SK-N-DZ (cell line): ENCODE measurements around the gene MOV10L1.
"Not testable (repeated sequence)": the region's sequence is repeated elsewhere in the genome, so short reads cannot be mapped to it uniquely, and the experiment has no call there.

Experiments
- DNase-seq: peaks from one replicate; pipeline ENCODE4 v3.0.0-alpha.2; 2015; ENCODE audit warnings: low spot score

The MOV10L1 gene

GRCh38 chr22:50137277-50137676 lies 47.5 kb downstream of the MOV10L1 start:
- not testable (repeated sequence) for DNase-seq

DNA sequence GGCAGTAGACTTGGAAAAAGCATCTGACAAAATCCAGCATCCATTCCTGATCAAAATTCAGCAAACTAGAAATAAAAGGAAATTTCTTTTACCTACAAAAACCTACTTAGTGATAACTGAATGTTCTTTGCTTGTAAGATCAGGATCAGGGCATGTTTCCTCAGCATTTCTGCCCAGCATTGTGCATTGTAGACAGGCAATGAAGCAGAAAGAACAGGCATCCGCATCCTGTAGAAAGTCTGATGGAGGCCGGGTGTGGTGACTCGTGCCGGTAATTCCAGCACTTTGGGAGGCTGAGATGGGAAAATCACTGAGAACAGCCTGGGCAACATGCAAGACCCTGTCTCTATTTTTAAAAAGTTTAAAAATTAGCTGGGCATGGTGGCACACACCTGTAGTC lies 48.2 kb downstream of the MOV10L1 start:
- DNase-seq = no peak

DNA sequence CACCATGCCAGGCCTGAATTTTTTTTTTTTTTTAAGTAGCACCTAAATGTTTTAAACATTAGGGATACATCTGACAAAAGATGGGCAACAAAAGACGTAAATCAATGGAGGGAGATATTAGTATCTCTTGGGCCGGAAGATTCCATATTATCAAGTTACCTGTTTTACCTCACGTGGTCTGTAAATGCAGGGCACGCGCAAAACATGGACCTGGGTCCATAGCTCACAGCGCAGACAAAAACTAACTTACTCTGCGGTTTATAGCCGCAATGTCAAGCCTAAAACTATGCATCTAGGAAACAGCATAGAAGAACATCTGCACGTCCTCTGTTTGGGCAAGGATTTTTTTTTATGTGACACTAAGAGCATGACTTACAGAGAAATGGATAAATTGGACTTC lies 49.2 kb downstream of the MOV10L1 start:
- DNase-seq = no peak

- DNase-seq = no peak
Observed at GRCh38 chr22:50139843-50140415, 50.1 kb downstream of the MOV10L1 start.

GRCh38 chr22:50140615-50141014 lies 50.8 kb downstream of the MOV10L1 start:
- DNase-seq = no peak

- DNase-seq = no peak
Observed at GRCh38 chr22:50141462-50141861, 51.7 kb downstream of the MOV10L1 start.

- DNase-seq = peak; percentile 61
Observed at GRCh38 chr22:50141891-50142363, 52.1 kb downstream of the MOV10L1 start.

- DNase-seq = no peak
Observed at GRCh38 chr22:50143096-50143495, 53.3 kb downstream of the MOV10L1 start.

DNA sequence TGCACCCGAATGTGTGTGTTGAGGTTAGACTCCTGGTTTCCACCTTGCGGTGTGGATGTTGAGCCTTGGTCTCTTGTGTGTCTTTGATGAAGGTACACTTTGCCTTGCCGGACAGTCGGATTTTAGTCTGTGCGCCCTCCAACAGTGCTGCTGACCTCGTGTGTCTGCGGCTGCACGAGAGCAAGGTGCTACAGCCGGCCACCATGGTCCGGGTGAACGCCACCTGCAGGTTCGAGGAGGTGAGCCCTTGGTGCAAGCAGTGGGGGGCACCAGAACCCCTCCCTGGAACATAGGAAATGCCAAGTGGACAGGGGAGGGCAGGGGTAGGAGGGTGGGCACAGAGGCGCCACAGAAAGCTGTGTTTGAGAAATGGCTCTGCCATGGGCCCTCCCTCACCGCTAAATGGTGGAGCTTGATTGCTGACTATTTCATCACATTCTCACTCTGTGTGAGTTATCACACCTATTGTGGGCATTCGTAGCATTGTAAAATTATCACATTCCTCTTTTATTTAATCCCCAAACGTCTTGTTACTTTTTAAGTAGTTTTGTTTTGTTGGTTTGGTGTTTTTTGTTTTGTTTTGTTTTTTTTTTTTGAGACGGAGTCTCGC lies 54.3 kb downstream of the MOV10L1 start:
- no peak for DNase-seq

GRCh38 chr22:50145721-50146438 lies 56.1 kb downstream of the MOV10L1 start:
- DNase-seq = peak; percentile 64

GRCh38 chr22:50146439-50147238 lies 56.8 kb downstream of the MOV10L1 start:
- DNase-seq = peak; percentile 84

DNA sequence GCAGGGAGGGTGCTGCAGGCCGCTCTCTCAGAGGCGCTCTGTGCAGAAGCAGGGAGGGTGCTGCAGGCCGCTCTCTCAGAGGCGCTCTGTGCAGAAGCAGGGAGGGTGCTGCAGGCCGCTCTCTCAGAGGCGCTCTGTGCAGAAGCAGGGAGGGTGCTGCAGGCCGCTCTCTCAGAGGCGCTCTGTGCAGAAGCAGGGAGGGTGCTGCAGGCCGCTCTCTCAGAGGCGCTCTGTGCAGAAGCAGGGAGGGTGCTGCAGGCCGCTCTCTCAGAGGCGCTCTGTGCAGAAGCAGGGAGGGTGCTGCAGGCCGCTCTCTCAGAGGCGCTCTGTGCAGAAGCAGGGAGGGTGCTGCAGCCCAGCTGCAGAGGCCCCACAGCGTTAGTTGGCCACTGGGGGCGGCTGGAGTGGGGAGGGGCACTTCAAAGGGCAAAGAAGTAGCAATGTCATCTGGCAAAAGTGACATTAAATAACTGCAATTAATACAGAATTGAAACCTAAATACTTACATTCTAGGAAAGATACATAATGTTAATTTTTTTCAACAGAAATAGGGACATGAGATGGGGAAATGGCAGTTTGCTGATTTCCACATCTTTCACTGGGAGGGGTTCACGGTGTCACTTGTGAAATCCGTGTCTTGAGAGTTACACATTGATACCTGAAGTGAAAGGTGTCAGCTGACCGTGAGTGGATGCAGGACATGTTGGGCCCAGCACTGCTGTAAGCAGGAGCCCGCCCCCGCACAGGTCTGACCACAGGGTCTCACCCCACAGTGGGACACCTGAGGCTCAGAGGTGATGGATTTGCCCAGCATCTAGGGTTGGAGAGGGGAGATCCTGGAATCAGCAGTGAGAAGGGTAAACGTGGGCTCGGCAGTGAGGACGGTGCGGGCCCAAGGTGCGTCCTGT lies 57.7 kb downstream of the MOV10L1 start:
- not testable (repeated sequence) for DNase-seq

- DNase-seq = no peak
Observed at GRCh38 chr22:50148166-50148500, 58.3 kb downstream of the MOV10L1 start.

DNA sequence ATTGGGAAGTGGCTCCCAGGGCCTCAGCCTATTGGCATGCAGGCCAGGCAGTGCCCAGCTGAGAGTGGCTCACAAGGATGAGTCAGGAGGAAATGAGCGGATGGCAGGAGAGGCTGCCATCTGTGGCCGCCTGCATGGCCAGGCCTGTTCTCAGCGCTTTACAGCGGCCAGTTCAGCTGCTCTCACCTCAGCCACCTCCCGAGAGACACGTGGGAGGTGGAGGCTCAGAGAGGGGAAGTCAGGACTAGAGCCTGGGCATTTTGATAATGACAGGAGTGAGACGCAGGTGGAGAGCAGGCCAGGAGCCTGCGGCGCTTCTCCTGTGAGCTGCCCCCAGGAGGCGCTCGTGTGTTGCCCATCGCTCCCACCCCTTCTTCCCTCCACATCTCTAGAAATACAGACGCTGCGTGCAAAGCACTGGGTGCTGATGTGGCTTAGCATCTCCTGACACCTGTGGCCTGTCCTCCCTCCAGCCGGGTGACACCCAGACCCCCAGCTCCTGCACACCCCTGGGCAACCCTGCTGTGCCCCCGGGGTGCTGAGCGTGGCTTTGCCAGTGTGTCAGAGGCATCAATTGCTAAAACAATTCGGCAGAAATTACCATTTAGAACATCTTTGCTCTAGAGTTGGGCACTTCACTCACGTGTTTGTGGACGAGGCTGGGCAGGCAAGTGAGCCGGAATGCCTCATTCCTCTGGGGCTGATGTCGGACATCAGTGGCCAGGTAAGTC lies 59.4 kb downstream of the MOV10L1 start:
- peak; percentile 73 for DNase-seq

DNA sequence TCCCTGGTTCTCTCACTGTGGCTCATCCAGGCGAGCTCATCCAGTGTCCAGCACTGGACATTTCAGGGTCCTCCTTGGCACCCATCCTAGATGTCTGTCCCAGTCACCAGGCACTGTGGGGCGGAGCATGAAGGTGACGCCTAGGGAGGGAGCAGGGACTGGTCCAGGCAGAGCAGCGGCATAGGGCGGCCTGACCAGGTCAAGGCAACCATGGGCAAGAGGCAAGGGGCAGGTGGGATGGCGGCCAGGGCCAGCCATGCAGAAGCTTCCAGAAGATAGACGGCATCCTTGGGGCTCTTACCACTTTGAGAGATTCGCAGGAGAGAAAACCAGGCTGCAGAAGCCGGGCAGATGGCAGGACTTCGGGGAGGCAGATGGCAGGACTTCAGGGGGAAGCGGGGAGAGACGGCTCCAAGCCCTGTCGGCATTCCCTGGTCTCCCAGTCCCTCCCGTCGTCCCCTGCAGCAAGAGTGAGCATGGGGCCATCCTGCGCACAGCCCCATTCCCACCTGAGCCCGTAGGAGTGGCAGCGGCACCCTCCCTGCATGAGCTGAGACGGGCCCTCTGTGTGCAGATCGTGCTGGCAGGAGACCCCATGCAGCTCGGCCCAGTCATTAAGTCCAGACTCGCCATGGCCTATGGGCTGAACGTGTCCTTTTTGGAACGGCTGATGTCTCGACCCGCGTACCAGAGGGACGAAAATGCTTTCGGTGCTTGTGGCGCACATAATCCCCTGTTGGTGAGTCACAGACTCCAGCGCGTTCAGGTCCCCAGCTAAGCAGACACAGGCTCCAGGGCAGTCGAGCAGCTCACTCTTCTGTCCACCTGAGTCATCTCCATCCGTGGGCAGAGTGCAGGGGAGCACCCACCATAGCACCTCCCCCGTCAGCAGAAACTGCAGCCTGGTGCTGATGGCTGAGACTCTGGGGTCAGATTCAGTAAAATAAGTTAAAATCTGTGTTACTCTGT lies 60.6 kb downstream of the MOV10L1 start:
- no peak for DNase-seq

DNA sequence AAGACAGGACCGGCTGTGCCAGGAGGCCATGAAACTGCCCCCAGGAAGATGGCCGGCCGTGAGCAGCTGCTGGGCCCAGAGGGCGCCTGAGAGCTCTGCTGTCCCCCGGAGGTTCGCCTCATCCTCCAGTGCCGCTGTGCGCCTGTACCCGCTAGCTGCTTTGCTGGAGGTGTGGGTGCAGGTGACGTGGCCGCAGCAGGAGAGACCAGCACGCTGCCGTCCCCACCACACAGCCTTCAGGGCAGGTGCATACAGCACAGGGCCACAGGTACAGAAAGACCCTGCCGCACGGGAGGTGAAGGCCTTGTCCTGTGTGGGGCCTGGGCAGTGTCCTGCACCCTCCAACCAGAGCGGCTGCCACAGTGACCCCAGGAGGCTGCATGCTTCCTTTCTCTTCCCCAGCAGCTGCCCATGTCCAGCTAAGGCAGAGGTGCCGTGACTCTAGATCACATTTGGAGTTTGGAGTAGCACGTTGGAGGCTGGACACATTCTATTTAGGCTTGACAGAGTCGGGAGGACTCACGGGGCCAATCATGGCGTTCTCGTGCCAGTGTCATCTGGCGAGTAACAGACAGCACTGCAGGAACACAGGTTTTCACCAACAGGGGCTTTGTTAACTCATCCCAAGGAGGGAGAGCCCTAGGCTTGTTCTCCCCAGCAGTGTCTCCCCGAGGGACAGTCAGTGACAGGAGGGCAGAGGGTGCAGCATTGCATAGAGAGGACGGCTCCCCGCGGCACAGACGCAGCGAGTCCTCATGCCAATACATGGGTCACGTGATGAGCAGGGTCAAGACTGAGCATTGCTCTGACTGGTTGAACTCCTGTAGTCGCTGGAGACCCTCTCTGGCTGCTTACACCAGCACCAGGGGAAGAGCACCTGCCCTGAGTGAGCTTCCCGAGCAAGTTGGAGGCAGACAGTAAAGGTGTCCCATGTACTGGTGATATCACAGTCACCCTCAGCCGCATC lies 62.0 kb downstream of the MOV10L1 start:
- DNase-seq = no peak

- no peak for DNase-seq
Observed at GRCh38 chr22:50153056-50153755, 63.4 kb downstream of the MOV10L1 start.
